ENCODE data around the gene MGAT2. TPM values are rescaled to one million over a fixed set of nuclear protein-coding genes. Genes with fewer than 3 reads are reported as not detected.

MGAT2 gene
- total RNA-seq, 1 donor from 2014 or later = 30.3 TPM

GRCh38 chr14:49619730-49620129, 869 bp upstream of the MGAT2 start:
- Mint-ChIP-seq H3K36me3 (peaks cover 20% of the 10 kb centered on the region), H3K9me3 (no peaks in the 10 kb centered on the region), H3K27ac (peak overlapping the region; percentile 95), H3K27me3 (ENCODE audit: insufficient read depth, low read depth) (peaks cover 5% of the 10 kb centered on the region), H3K4me3 (peak overlapping the region; percentile 100), H3K4me1 (peaks cover 34% of the 10 kb centered on the region)
- Histone ChIP-seq H3K9me3 (ENCODE audit: low read depth) (no peaks in the 10 kb centered on the region), H3K9ac (peak overlapping the region; percentile 65), H3K4me2 (peak overlapping the region; percentile 93), H3K36me3 (peaks cover 11% of the 10 kb centered on the region), H2AFZ (replicated peaks) (no peak overlapping the region), H3K79me2 (ENCODE audit: low read depth) (peaks cover 61% of the 10 kb centered on the region), H3K27me3 (no peaks in the 10 kb centered on the region), H3F3A (ENCODE audit: low read depth) (peaks cover 53% of the 10 kb centered on the region), H4K20me1 (ENCODE audit: low read depth) (peaks cover 48% of the 10 kb centered on the region), H3K27ac (peak overlapping the region; percentile 88), H3K4me3 (peak overlapping the region; percentile 72), H3K4me1 (peaks cover 22% of the 10 kb centered on the region)
- no peak for DNase-seq (ENCODE audit: low spot score)
- no peak for TF ChIP-seq EZH2 (IDR thresholded peaks at IDR 0.05)
- TF ChIP-seq CTCF (IDR thresholded peaks at IDR 0.05) = no peak
- no peak for TF ChIP-seq EZH2phosphoT487 (IDR thresholded peaks at IDR 0.05)

- Histone ChIP-seq H3K27ac (no peak overlapping the region), H3F3A (ENCODE audit: low read depth) (peaks cover 51% of the 10 kb centered on the region), H3K79me2 (ENCODE audit: low read depth) (peaks cover 69% of the 10 kb centered on the region), H3K9ac (peak overlapping the region; percentile 4), H3K4me1 (peaks cover 22% of the 10 kb centered on the region), H3K4me3 (peak overlapping the region; percentile 72), H3K9me3 (ENCODE audit: low read depth) (no peaks in the 10 kb centered on the region), H3K4me2 (peak overlapping the region; percentile 95), H4K20me1 (ENCODE audit: low read depth) (peaks cover 54% of the 10 kb centered on the region), H3K36me3 (peaks cover 22% of the 10 kb centered on the region), H3K27me3 (no peaks in the 10 kb centered on the region), H2AFZ (replicated peaks) (peak overlapping the region; percentile 17)
- H3K4me3 Mint-ChIP-seq = peak overlapping the region; percentile 100
- DNase-seq (ENCODE audit: low spot score) = peak; percentile 79
- peaks cover 34% of the 10 kb centered on the region for H3K4me1 Mint-ChIP-seq
- no peaks in the 10 kb centered on the region for H3K9me3 Mint-ChIP-seq
- peak; percentile 23 for TF ChIP-seq EZH2phosphoT487 (IDR thresholded peaks at IDR 0.05)
- TF ChIP-seq CTCF (IDR thresholded peaks at IDR 0.05) = no peak
- peak; percentile 12 for TF ChIP-seq EZH2 (IDR thresholded peaks at IDR 0.05)
- H3K36me3 Mint-ChIP-seq = peaks cover 20% of the 10 kb centered on the region
- no peak overlapping the region for H3K27ac Mint-ChIP-seq
- H3K27me3 Mint-ChIP-seq (ENCODE audit: insufficient read depth, low read depth) = peaks cover 5% of the 10 kb centered on the region
Observed at GRCh38 chr14:49621114-49621881, 699 bp downstream of the MGAT2 start.

- H3K27ac ChIP-seq = no peak overlapping the region
- DNase-seq (ENCODE audit: low spot score) = no peak
- H3K27ac Mint-ChIP-seq = no peak overlapping the region
- no peak for TF ChIP-seq EZH2 (IDR thresholded peaks at IDR 0.05)
- TF ChIP-seq CTCF (IDR thresholded peaks at IDR 0.05) = no peak
- TF ChIP-seq EZH2phosphoT487 (IDR thresholded peaks at IDR 0.05) = no peak
- peaks cover 48% of the 10 kb centered on the region for H3F3A ChIP-seq (ENCODE audit: low read depth)
- peak overlapping the region; percentile 100 for H3K4me3 Mint-ChIP-seq
- no peaks in the 10 kb centered on the region for H3K9me3 ChIP-seq (ENCODE audit: low read depth)
- H3K4me1 ChIP-seq = peaks cover 22% of the 10 kb centered on the region
- peak overlapping the region; percentile 95 for H3K4me2 ChIP-seq
- H3K9me3 Mint-ChIP-seq = no peaks in the 10 kb centered on the region
- H2AFZ ChIP-seq (replicated peaks) = no peak overlapping the region
- H3K79me2 ChIP-seq (ENCODE audit: low read depth) = peaks cover 72% of the 10 kb centered on the region
- no peak overlapping the region for H3K9ac ChIP-seq
- peaks cover 57% of the 10 kb centered on the region for H4K20me1 ChIP-seq (ENCODE audit: low read depth)
- peaks cover 5% of the 10 kb centered on the region for H3K27me3 Mint-ChIP-seq (ENCODE audit: insufficient read depth, low read depth)
- H3K4me3 ChIP-seq = peak overlapping the region; percentile 72
- H3K4me1 Mint-ChIP-seq = peaks cover 34% of the 10 kb centered on the region
- H3K36me3 ChIP-seq = peaks cover 25% of the 10 kb centered on the region
- H3K27me3 ChIP-seq = no peaks in the 10 kb centered on the region
- H3K36me3 Mint-ChIP-seq = peaks cover 22% of the 10 kb centered on the region
Observed at GRCh38 chr14:49622022-49622607, 1.5 kb downstream of the MGAT2 start.
